Measurements from ENCODE around the gene C6orf58.

GRCh38 chr6:127570739-127571389 lies 6.1 kb upstream of the C6orf58 start:
- no peak for TF ChIP-seq CTCF (IDR thresholded peaks at IDR 0.05 in 4 of 5, conservative IDR thresholded peaks at IDR 0.05 in 1 of 5)
- TF ChIP-seq POLR2A (IDR thresholded peaks at IDR 0.05), result no peak
